G401 (cell line): ENCODE results near the gene SBNO2. TPM values are rescaled to one million over a fixed set of nuclear protein-coding genes. Genes with fewer than 3 reads are reported as not detected.

Experiments used
- total RNA-seq: library from RNA; depleted of rRNA; stranded (reverse); fragments of >200 nt; shearing (Covaris generic); gene quantifications from 2 replicates; pipeline ENCODE4 v1.2.3, GENCODE V29; 2014; rRNA removed

SBNO2 gene
- total RNA-seq, 1 experiment from 2014 or later, result 25.1 TPM

Other genes starting within 250 kb of the SBNO2 start
- gene ARID3A, start 248.2 kb downstream of the SBNO2 start, total RNA-seq, result 95.4 and 103 TPM in 2 replicates
- 176 and 280 TPM in 2 replicates for gene WDR18, start 189.9 kb downstream of the SBNO2 start, total RNA-seq
- 0.74 and 3.5 TPM in 2 replicates for gene GRIN3B, start 173.8 kb downstream of the SBNO2 start, total RNA-seq
- 131 and 142 TPM in 2 replicates for gene TMEM259, start 153.1 kb downstream of the SBNO2 start, total RNA-seq
- gene RNU6-2, start 152.7 kb downstream of the SBNO2 start, total RNA-seq, result not detected in 2 replicates
- 245 and 296 TPM in 2 replicates for gene CNN2, start 147.7 kb downstream of the SBNO2 start, total RNA-seq
- gene ABCA7, start 134.2 kb downstream of the SBNO2 start, total RNA-seq, result 6.2 and 13.9 TPM in 2 replicates
- gene ARHGAP45, start 107.1 kb downstream of the SBNO2 start, total RNA-seq, result 126 and 134 TPM in 2 replicates
- 326 and 355 TPM in 2 replicates for gene POLR2E, start 78.9 kb downstream of the SBNO2 start, total RNA-seq
- 593 and 784 TPM in 2 replicates for gene GPX4, start 70.3 kb downstream of the SBNO2 start, total RNA-seq
- gene STK11, start 31.5 kb upstream of the SBNO2 start, total RNA-seq, result 83.6 and 94.8 TPM in 2 replicates
- gene CBARP, start 63.7 kb upstream of the SBNO2 start, total RNA-seq, result 3.6 and 5.6 TPM in 2 replicates
- gene ATP5F1D, start 67.5 kb upstream of the SBNO2 start, total RNA-seq, result 61.3 and 98.5 TPM in 2 replicates
- gene MIDN, start 74.3 kb upstream of the SBNO2 start, total RNA-seq, result 14.0 and 17.5 TPM in 2 replicates
- gene CIRBP, start 95.1 kb upstream of the SBNO2 start, total RNA-seq, result 196 and 215 TPM in 2 replicates
- 37.9 and 45.0 TPM in 2 replicates for gene FAM174C, start 101.3 kb upstream of the SBNO2 start, total RNA-seq
- 0.31 and 1.3 TPM in 2 replicates for gene EFNA2, start 111.6 kb upstream of the SBNO2 start, total RNA-seq
- gene NDUFS7, start 209.6 kb upstream of the SBNO2 start, total RNA-seq, result 123 TPM in 2 replicates
- 110 and 116 TPM in 2 replicates for gene GAMT, start 227.3 kb upstream of the SBNO2 start, total RNA-seq
- gene DAZAP1, start 233.3 kb upstream of the SBNO2 start, total RNA-seq, result 153 and 193 TPM in 2 replicates